SU-DHL-6 (cell line): Measurements from ENCODE around the gene FAM135A.

Source experiments
- CTCF ChIP-seq: fragments of 200-600 bp; sonication (generic); IDR thresholded peaks from one replicate; pipeline ENCODE4 v1.5.1; 2017; ENCODE audit warnings: antibody characterized with exemption, mild to moderate bottlenecking, low read length, moderate library complexity; ENCODE audit not compliant: insufficient read depth, poor library complexity, severe bottlenecking
- EZH2phosphoT487 ChIP-seq: fragments of 200-600 bp; sonication (generic), shearing (Covaris generic); conservative IDR thresholded peaks from 2 replicates; pipeline ENCODE4 v1.6.1; 2018; ENCODE audit warnings: mild to moderate bottlenecking, antibody characterized with exemption, low read length, moderate library complexity, mixed read lengths

GRCh38 chr6:70601014-70601413 is 187.7 kb downstream of the FAM135A start:
- no peak for TF ChIP-seq CTCF
- TF ChIP-seq EZH2phosphoT487 = no peak
